Panc1 (cell line): Measurements from ENCODE around the gene WAC. TPM values are rescaled to one million over a fixed set of nuclear protein-coding genes. Genes with fewer than 3 reads are reported as not detected.

Experiments used
- ATAC-seq: fragments of 200-7000 bp; cut with Tn5 transposase; 2 replicates; pipeline ENCODE4 v1.9.1; 2020; ENCODE audit warnings: mild to moderate bottlenecking, moderate library complexity
- BruUV-seq: library from RNA; stranded (reverse); fragments of 400-500 nt; replicated peaks from 2 replicates; lab custom pipeline; 2021; lab: Mats Ljungman, UMichigan
- CTCF ChIA-PET: fragments of 300-600 bp; sonication (Branson Sonifier 250); formaldehyde crosslinking; loops from one replicate; lab custom pipeline; 2022; ENCODE audit warnings: antibody characterized with exemption; lab: Charles Lee
- POLR2A ChIA-PET: fragments of 300-600 bp; sonication (Branson Sonifier 250); formaldehyde crosslinking; loops from one replicate; lab custom pipeline; 2022; ENCODE audit warnings: antibody characterized with exemption; lab: Charles Lee
- DNase-seq: peaks from one replicate; pipeline ENCODE4 v3.0.0-alpha.2; 2010; ENCODE audit warnings: low read depth, low spot score
- H3K27ac ChIP-seq: 2 replicates; pipeline ENCODE4 v1.5.1; 2011; ENCODE audit warnings: mild to moderate bottlenecking, low read length, inconsistent platforms
- H3K27me3 ChIP-seq: fragments of 200-500 bp; sonication (Bioruptor generic); 2 replicates; pipeline ENCODE4 v1.6.0; 2014; ENCODE audit warnings: low read length, inconsistent platforms; ENCODE audit not compliant: control insufficient read depth, insufficient read depth
- H3K36me3 ChIP-seq: fragments of 200-500 bp; sonication (Bioruptor generic); 2 replicates; pipeline ENCODE4 v1.5.1; 2014; ENCODE audit warnings: inconsistent platforms, mild to moderate bottlenecking, low read length, moderate library complexity; ENCODE audit not compliant: control insufficient read depth, insufficient read depth
- H3K4me1 ChIP-seq: 2 replicates; pipeline ENCODE4 v1.5.1; 2011; ENCODE audit warnings: inconsistent platforms, mild to moderate bottlenecking, low read length, moderate library complexity; ENCODE audit not compliant: control insufficient read depth, insufficient read depth
- H3K4me3 ChIP-seq, 2 experiments: 2 replicates each; pipeline ENCODE4 v1.5.1; 2011 to 2012; ENCODE audit warnings: low read depth in 2 of 2, low read length in 2 of 2, mild to moderate bottlenecking in 2 of 2, inconsistent platforms in 1 of 2, moderate library complexity in 1 of 2
- H3K9me3 ChIP-seq: fragments of 200-500 bp; sonication (Bioruptor generic); 2 replicates; pipeline ENCODE4 v1.5.1; 2014; ENCODE audit warnings: low read depth, mild to moderate bottlenecking, inconsistent platforms, low read length, moderate library complexity; ENCODE audit not compliant: control insufficient read depth, insufficient read depth
- CTCF ChIP-seq: fragments of 450-650 bp; IDR thresholded peaks from 2 replicates; pipeline ENCODE4 v1.5.1; 2017; ENCODE audit warnings: mild to moderate bottlenecking
- POLR2AphosphoS5 ChIP-seq: IDR thresholded peaks from 2 replicates; pipeline ENCODE4 v1.6.1; 2012; ENCODE audit warnings: mild to moderate bottlenecking, low read depth, low read length, moderate library complexity
- REST ChIP-seq, 2 experiments: IDR thresholded peaks; 2 replicates each; pipeline ENCODE4 v1.6.1; 2011 to 2012; ENCODE audit warnings: low read depth in 2 of 2, control low read depth in 1 of 2, low read length in 1 of 2, mild to moderate bottlenecking in 1 of 2, moderate library complexity in 1 of 2; ENCODE audit not compliant: insufficient read depth in 1 of 2
- SIN3A ChIP-seq: IDR thresholded peaks from 2 replicates; pipeline ENCODE4 v1.6.1; 2012; ENCODE audit warnings: low read depth, mild to moderate bottlenecking, low read length, moderate library complexity, borderline replicate concordance; ENCODE audit not compliant: insufficient read depth
- TCF7L2 ChIP-seq: IDR thresholded peaks from 2 replicates; pipeline ENCODE4 v1.6.1; 2011; ENCODE audit warnings: mild to moderate bottlenecking, low read depth, low read length, inconsistent platforms
- in situ Hi-C: cut with HindIII; loops from 2 replicates; pipeline ENCODE4 v1.10.0; 2016; ENCODE audit warnings: low sequenced_read_pairs, low pct_unique_long_range_greater_than_20kb
- intact Hi-C: fragments of 100-400 bp; cut with micrococcal nuclease; formaldehyde crosslinking; loops from one replicate; pipeline ENCODE4 v1.10.0; 2022; ENCODE audit not compliant: unreplicated experiment
- total RNA-seq: library from RNA; stranded (reverse); gene quantifications from one replicate; pipeline ENCODE4 v1.2.1, GENCODE V29; 2021; ENCODE audit not compliant: unreplicated experiment

The WAC gene
- total RNA-seq, 1 experiment from 2014 or later: 70.7 TPM

GRCh38 chr10:28587270-28587969 is 54.5 kb downstream of the WAC start:
- ChIA-PET CTCF (no interaction called here), POLR2A (no interaction called here)
- DNase-seq: no peak
- ATAC-seq: no peak
- Histone ChIP-seq H3K36me3 (peaks cover 29% of the 10 kb centered on the region), H3K9me3 (no peaks in the 10 kb centered on the region), H3K27ac (no peak overlapping the region), H3K4me3 (no peak overlapping the region), H3K27me3 (no peaks in the 10 kb centered on the region), H3K4me1 (no peaks in the 10 kb centered on the region; the same call in 1 of the 2 replicates)
- TF ChIP-seq POLR2AphosphoS5 (no peak), TCF7L2 (no peak), SIN3A (no peak), REST (IDR thresholded peaks at IDR 0.05; ENCODE audit: insufficient read depth in 1 of 2, low read depth in 2 of 2, low read length in 1 of 2) (no peak), CTCF (no peak)
- in situ Hi-C loops: no loop called here
- BruUV-seq: no TSS peak
- intact Hi-C loops: no loop called here

GRCh38 chr10:28587970-28588290 is 55.0 kb downstream of the WAC start:
- intact Hi-C loops: no loop called here
- no peak for TF ChIP-seq REST (IDR thresholded peaks at IDR 0.05; ENCODE audit: insufficient read depth in 1 of 2, low read depth in 2 of 2, low read length in 1 of 2)
- no peak for TF ChIP-seq SIN3A

More at GRCh38 chr10:28587970-28588290, 55.0 kb downstream of the WAC start:
- Histone ChIP-seq H3K27me3 (no peaks in the 10 kb centered on the region), H3K36me3 (peaks cover 28% of the 10 kb centered on the region), H3K4me1 (no peaks in the 10 kb centered on the region; the same call in 1 of the 2 replicates), H3K9me3 (no peaks in the 10 kb centered on the region), H3K27ac (no peak overlapping the region), H3K4me3 (no peak overlapping the region)
- POLR2A ChIA-PET: no interaction called here
- BruUV-seq: no TSS peak
- no peak for DNase-seq
- no peak for ATAC-seq
- in situ Hi-C loops: no loop called here
- CTCF ChIA-PET: no interaction called here
